Measurements from ENCODE around the gene TBC1D16.

The TBC1D16 gene

GRCh38 chr17:79952901-79953300, 82.8 kb downstream of the TBC1D16 start:
- FAIRE-seq, result no peak
- no peak for DNase-seq (ENCODE audit: low spot score)

- FAIRE-seq (no peak), DNase-seq (ENCODE audit: low spot score) (no peak)
Observed at GRCh38 chr17:79952265-79952877, 83.3 kb downstream of the TBC1D16 start.

DNA sequence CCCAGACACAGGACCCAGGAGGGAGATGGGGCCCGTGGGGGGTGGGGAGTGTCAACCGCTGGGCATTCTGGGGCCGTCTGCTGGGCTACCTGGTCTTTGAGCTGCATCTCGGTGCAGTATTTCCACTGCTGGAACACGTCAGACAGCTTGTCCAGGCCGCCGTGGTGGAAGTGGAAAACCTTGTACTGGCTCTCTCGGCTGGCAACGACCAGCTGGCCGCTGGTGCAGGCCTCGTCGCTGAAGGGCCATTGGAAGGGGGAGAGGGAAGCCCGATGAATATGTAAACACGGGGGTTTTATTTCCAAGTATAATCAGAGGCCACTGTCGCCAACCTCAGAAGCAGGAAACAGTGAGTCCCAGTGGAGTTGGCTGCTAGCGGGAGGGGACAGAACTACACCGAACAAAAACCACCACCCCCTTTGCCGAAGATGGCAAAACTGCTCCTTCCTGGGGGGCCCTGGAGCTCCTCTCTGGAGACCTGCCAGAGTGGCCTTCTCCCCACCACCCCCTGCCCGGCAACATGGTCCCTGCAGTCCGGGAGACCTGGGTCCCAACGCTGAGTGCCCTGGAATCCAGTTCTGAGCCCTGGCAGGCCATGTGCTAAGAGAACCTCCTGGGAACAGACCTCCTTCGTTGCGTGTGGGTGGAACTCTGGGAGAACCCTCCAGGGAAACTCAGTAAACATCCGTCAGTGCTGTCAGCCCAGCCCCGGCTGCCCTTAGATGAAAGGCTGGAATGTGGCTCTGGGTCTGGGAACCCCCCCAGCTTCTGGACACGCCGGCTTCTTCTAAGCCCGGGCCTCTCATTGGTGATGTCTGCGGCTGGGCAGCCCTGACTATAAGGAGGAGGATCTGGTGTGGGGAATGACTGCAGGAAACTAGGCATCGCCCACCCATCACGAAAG, 84.1 kb downstream of the TBC1D16 start:
- peak; percentile 53 for FAIRE-seq

DNA sequence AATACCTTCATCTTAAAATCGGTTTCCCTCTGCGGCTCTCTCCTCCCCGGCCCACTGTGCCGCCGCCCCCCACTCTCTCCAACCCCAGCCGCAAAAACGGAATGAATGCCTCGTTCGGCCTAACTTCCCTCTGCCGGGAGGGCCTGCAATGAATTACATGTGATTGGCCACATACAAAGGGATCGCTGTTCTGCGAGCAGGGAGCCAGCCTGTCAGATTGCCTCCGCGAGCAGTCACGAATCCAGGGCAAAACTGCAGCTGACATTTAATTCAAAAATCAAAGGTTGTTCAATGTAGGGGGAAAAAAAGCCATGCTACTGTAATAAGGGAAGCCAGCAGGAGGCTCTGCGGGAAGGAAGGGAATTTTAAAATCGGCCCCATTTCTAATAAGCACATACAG, 84.9 kb downstream of the TBC1D16 start:
- FAIRE-seq (no peak), DNase-seq (ENCODE audit: low spot score) (no peak)

More for the DNA sequence above, 84.1 kb downstream of the TBC1D16 start:
- DNase-seq (ENCODE audit: low spot score), result peak; percentile 52

- no peak for DNase-seq (ENCODE audit: low spot score)
Observed at GRCh38 chr17:79950306-79950705, 85.4 kb downstream of the TBC1D16 start.

GRCh38 chr17:79949656-79950209, 85.9 kb downstream of the TBC1D16 start:
- no peak for DNase-seq (ENCODE audit: low spot score)
- FAIRE-seq, result no peak

More at GRCh38 chr17:79950306-79950705, 85.4 kb downstream of the TBC1D16 start:
- no peak for FAIRE-seq

- DNase-seq (ENCODE audit: low spot score), result no peak
- no peak for FAIRE-seq
Observed at GRCh38 chr17:79948945-79949655, 86.6 kb downstream of the TBC1D16 start.

- DNase-seq (ENCODE audit: low spot score) (no peak), FAIRE-seq (no peak)
Observed at GRCh38 chr17:79948406-79948944, 87.2 kb downstream of the TBC1D16 start.

GRCh38 chr17:79947351-79948031, 88.2 kb downstream of the TBC1D16 start:
- peak; percentile 88 for DNase-seq (ENCODE audit: low spot score)
- peak; percentile 97 for FAIRE-seq

GRCh38 chr17:79946352-79947231, 89.1 kb downstream of the TBC1D16 start:
- DNase-seq (ENCODE audit: low spot score), result no peak
- peak; percentile 55 for FAIRE-seq

DNA sequence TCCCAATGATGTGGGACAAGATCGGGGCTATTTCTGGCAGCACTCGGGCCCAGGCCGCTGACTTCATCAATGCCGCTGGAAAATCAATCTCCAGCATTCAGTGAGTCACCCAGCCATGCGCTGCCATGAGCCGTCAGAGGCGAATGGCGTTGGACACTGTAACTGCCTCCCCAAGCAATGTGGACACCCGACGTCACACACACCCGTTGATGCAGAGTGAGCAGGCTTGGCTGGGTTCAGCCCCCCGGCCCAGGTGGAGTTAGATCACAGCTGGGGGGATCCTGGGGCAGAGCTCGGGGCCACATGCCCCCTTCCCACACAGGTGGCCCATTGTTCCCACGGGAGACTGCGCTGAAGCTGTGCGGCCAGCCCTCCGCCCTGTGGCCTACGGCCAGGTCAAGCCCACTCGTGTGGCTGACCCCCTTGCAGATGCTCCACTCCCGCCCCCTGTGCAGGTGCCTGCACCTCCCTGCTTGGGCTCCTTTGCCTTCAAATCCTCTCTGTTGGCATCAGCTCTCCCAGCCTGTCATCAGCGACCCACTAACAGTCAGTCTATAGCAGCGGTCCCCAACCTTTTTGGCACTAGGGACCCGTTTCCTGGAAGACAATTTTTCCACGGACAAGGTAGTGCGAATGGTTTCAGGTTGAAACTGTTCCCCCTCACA, 89.9 kb downstream of the TBC1D16 start:
- FAIRE-seq, result peak; percentile 81
- DNase-seq (ENCODE audit: low spot score), result no peak

DNA sequence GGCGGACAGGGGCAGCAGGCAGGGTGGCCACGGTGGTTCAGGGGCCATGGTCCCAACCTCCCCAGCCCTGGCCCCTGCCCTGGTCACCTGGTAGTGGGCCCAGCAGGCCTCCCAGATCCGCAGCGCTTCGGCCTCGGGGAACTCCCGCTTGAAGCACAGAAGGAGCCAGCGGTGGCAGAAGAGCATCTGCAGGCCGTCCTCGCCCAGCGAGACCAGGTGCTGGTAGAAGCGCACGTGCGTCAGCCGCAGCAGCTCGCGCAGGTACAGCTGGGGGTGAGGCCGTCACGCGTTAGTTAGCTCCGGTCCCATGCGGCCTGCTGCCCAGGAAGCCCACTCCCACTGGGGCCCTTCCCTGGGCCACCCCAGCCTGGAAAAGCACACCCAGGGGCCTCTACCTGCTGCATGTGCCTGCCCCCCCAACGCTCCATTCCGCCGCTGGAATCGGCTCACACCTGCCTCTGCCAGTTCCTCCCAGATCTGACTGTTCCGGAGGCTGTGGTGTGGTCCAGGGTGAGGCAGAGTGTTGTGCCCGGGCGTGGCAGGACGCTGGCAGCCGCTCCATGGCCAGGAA, 90.8 kb downstream of the TBC1D16 start:
- FAIRE-seq, result no peak
- no peak for DNase-seq (ENCODE audit: low spot score)

DNA sequence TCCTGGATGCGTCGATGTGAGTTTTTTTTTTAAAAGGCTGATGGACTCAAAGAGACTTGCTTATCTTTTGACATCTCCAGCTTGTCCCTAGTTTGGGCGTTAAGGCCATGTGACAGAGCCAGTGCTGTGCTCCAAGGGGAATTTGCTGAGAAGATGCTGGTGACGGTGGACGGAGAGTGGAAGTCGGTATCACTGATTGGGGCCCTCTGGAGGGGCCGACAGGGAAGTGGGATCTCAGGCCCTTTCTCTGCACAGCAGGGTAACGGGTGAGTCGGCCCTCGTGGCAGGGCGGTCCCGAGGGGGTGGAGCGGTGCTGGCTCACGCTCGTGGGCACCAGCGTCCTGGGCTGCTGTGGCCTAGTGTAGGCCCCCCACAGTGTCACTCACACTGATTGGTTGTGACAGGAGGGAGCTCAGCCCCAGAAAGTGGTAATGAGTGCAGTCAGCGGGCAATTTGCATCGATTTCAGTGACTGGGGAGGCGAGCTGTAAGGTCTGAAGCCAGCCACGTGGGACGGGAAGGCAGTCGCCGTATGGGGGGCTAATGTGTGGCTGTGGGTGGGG, 91.3 kb downstream of the TBC1D16 start:
- DNase-seq (ENCODE audit: low spot score), result no peak
- no peak for FAIRE-seq

- no peak for DNase-seq (ENCODE audit: low spot score)
- FAIRE-seq, result no peak
Observed at GRCh38 chr17:79943347-79944241, 92.1 kb downstream of the TBC1D16 start.

GRCh38 chr17:79942591-79943346, 92.9 kb downstream of the TBC1D16 start:
- FAIRE-seq (peak; percentile 74), DNase-seq (ENCODE audit: low spot score) (no peak)

DNA sequence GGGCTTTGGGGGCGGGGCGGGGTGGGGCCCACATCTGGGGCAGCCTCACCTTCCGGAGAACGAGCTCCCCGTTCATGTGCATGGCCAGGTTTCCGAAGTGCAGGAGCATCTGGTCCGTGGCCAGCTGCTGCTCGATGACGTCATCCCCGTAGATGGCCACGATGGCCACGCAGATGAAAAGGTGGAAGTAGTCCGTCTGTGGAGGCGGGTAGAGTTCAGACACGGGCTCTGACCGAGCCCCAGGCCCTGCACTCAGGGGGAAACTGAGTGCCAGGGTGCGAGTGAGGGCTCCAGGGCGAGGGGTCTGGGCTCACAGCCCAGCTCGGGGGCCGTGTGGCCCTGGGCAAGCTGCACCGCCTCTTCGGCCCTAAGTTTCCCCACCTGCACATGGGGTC, 93.7 kb downstream of the TBC1D16 start:
- no peak for FAIRE-seq
- no peak for DNase-seq (ENCODE audit: low spot score)

Data from urothelium cell line (cell line).